Osteocyte (in vitro differentiated cells): ENCODE results near the gene C1QTNF9. TPM values are rescaled to one million over a fixed set of nuclear protein-coding genes. Genes with fewer than 3 reads are reported as not detected.
"Not testable (repeated sequence)": the region's sequence is repeated elsewhere in the genome, so short reads cannot be mapped to it uniquely, and the experiment has no call there.

Experiments
- DNase-seq: peaks from one replicate; pipeline ENCODE4 v3.0.0; 2021; ENCODE audit warnings: mixed read lengths; ENCODE audit not compliant: unreplicated experiment; ENCODE audit errors: extremely low spot score
- H3K27ac Mint-ChIP-seq: one replicate; pipeline ENCODE4 v1.8.0; 2021; ENCODE audit warnings: mild to moderate bottlenecking, mixed read lengths; ENCODE audit not compliant: unreplicated experiment
- H3K27me3 Mint-ChIP-seq: one replicate; pipeline ENCODE4 v1.8.0; 2021; ENCODE audit warnings: mixed read lengths; ENCODE audit not compliant: unreplicated experiment
- H3K36me3 Mint-ChIP-seq: one replicate; pipeline ENCODE4 v1.8.0; 2021; ENCODE audit warnings: mixed read lengths; ENCODE audit not compliant: unreplicated experiment
- H3K4me1 Mint-ChIP-seq: one replicate; pipeline ENCODE4 v1.8.0; 2021; ENCODE audit warnings: mixed read lengths; ENCODE audit not compliant: unreplicated experiment
- H3K4me3 Mint-ChIP-seq: one replicate; pipeline ENCODE4 v1.8.0; 2021; ENCODE audit warnings: mild to moderate bottlenecking, moderate library complexity, mixed read lengths; ENCODE audit not compliant: unreplicated experiment
- H3K9me3 Mint-ChIP-seq: one replicate; pipeline ENCODE4 v1.8.0; 2021; ENCODE audit warnings: mixed read lengths; ENCODE audit not compliant: unreplicated experiment
- total RNA-seq: library from RNA; stranded (reverse); gene quantifications from 2 replicates; pipeline ENCODE4 v1.2.1, GENCODE V29; 2021
- TF ChIP-seq, protein P1 (sequence below): fragments of 200-600 bp; sonication (generic); IDR thresholded peaks from 2 replicates; pipeline ENCODE4 v1.5.0; 2021; ENCODE audit warnings: antibody characterized with exemption, mild to moderate bottlenecking, moderate library complexity

C1QTNF9 gene
- total RNA-seq, 1 donor from 2014 or later: not detected

DNA sequence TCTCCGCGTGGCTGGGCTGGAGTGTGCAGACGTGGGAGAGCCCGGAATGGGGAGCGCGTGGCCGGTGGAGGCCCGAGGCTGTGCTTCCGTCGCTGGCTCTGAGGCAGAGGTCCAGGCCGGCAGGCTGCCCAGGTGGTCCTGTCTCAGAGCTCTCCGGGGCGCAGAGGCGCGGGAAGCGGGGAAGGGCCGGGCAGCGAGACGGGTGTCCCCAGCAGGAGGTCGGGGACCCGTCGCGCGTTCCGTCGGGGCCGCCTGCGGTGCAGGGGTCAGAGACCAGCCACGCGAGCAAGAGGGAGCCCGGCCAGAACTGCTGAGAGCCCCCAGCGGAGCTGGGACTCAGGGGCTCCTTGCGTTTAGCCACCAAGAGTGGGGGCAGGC lies 1.3 kb upstream of the C1QTNF9 start:
- no peaks in the 10 kb centered on the region for H3K27me3 Mint-ChIP-seq
- no peak overlapping the region for H3K27ac Mint-ChIP-seq
- peaks cover 3% of the 10 kb centered on the region for H3K4me1 Mint-ChIP-seq
- H3K36me3 Mint-ChIP-seq: no peaks in the 10 kb centered on the region
- H3K4me3 Mint-ChIP-seq: no peak overlapping the region
- TF ChIP-seq, protein P1, sequence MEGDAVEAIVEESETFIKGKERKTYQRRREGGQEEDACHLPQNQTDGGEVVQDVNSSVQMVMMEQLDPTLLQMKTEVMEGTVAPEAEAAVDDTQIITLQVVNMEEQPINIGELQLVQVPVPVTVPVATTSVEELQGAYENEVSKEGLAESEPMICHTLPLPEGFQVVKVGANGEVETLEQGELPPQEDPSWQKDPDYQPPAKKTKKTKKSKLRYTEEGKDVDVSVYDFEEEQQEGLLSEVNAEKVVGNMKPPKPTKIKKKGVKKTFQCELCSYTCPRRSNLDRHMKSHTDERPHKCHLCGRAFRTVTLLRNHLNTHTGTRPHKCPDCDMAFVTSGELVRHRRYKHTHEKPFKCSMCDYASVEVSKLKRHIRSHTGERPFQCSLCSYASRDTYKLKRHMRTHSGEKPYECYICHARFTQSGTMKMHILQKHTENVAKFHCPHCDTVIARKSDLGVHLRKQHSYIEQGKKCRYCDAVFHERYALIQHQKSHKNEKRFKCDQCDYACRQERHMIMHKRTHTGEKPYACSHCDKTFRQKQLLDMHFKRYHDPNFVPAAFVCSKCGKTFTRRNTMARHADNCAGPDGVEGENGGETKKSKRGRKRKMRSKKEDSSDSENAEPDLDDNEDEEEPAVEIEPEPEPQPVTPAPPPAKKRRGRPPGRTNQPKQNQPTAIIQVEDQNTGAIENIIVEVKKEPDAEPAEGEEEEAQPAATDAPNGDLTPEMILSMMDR: no peak
- H3K9me3 Mint-ChIP-seq: no peaks in the 10 kb centered on the region
- DNase-seq: no peak

DNA sequence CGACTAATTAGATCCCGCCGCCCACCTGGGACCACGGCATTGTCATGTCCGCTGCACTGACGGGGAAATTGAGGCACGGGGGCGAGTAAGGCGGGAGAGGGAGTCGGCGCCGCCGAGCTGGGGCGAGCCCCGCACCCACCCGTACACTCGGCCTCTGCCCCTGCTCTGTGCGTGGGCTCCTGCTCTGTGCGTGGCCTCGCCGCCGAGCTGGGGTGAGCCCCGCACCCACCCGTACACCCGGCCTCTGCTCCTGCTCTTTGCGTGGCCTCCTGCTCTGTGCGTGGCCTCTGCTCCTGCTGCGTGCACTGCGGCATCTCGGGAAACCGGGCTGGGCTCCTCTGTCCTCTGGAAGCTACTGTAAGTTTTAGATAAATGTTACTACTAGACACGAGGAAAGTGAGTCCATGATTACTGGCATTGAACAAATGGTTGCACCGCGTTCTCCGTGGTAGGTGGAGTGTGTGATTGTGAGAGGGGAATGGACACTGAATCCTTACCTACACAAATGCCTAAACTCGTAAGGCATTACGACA lies 826 bp upstream of the C1QTNF9 start:
- no peaks in the 10 kb centered on the region for H3K36me3 Mint-ChIP-seq
- no peak for DNase-seq
- peaks cover 3% of the 10 kb centered on the region for H3K4me1 Mint-ChIP-seq
- H3K27me3 Mint-ChIP-seq: peaks cover 4% of the 10 kb centered on the region
- no peaks in the 10 kb centered on the region for H3K9me3 Mint-ChIP-seq
- no peak overlapping the region for H3K4me3 Mint-ChIP-seq
- TF ChIP-seq, protein P1: no peak
- no peak overlapping the region for H3K27ac Mint-ChIP-seq

DNA sequence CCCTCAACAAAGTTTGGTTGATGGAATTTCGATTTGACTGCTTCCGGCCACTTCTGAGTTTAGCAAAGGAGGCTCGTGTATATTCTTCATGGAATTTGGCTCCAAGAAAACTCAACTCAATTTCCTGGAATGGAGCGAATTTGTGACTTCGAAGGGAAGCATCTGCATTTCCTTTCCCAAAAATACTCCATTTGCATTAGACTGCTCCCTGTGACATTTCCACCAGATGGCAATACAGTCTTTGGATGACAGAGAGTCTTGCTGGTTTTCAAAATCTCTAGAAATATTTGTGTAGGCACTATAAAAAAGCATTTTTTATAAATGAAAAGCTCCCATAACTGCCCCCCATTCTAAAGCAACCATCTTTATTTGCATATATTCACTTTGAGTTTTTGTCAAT lies 4.1 kb downstream of the C1QTNF9 start:
- TF ChIP-seq, protein P1: peak; percentile 49
- no peak for DNase-seq
- no peaks in the 10 kb centered on the region for H3K9me3 Mint-ChIP-seq
- no peak overlapping the region for H3K27ac Mint-ChIP-seq
- H3K4me1 Mint-ChIP-seq: no peaks in the 10 kb centered on the region
- peaks cover 22% of the 10 kb centered on the region for H3K27me3 Mint-ChIP-seq
- H3K4me3 Mint-ChIP-seq: no peak overlapping the region
- H3K36me3 Mint-ChIP-seq: no peaks in the 10 kb centered on the region

GRCh38 chr13:24317835-24318234 lies 8.5 kb downstream of the C1QTNF9 start:
- H3K9me3 Mint-ChIP-seq, H3K4me1 Mint-ChIP-seq, H3K36me3 Mint-ChIP-seq, H3K4me3 Mint-ChIP-seq, DNase-seq, H3K27ac Mint-ChIP-seq: not testable (repeated sequence)
- H3K27me3 Mint-ChIP-seq: peaks cover 30% of the 10 kb centered on the region

- not testable (repeated sequence) for DNase-seq, H3K4me1 Mint-ChIP-seq, H3K4me3 Mint-ChIP-seq, H3K9me3 Mint-ChIP-seq, H3K27ac Mint-ChIP-seq, H3K36me3 Mint-ChIP-seq
- H3K27me3 Mint-ChIP-seq: peaks cover 25% of the 10 kb centered on the region
These were observed 9.5 kb downstream of the C1QTNF9 start for GRCh38 chr13:24318878-24319277.

DNA sequence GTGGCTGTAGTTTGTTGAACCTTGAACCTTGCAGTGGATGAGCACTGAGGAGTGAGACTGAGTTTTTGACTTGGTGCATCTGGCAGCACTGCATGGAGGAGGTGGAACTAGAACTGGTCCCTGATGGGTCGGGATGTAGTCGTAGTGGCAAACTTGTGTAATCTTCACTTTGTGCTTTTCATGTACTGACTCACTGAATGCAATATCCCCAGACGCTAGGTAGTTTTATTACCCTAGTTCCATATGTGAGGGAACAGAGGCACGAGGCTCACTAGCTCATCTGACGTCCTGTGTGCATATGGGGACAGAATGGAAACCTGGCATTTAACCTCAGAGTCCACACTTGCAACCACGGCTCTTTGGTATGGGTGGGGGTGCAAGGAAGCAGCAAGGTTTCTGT lies 10.3 kb downstream of the C1QTNF9 start:
- not testable (repeated sequence) for H3K9me3 Mint-ChIP-seq, H3K27ac Mint-ChIP-seq, H3K4me1 Mint-ChIP-seq, DNase-seq, H3K4me3 Mint-ChIP-seq, H3K36me3 Mint-ChIP-seq
- peaks cover 25% of the 10 kb centered on the region for H3K27me3 Mint-ChIP-seq

- not testable (repeated sequence) for H3K27ac Mint-ChIP-seq, H3K4me3 Mint-ChIP-seq, H3K4me1 Mint-ChIP-seq, DNase-seq, H3K36me3 Mint-ChIP-seq, H3K9me3 Mint-ChIP-seq
- H3K27me3 Mint-ChIP-seq: peaks cover 30% of the 10 kb centered on the region
These were observed 12.0 kb downstream of the C1QTNF9 start for GRCh38 chr13:24321416-24321815.
